Ishikawa (cell line): ENCODE data around the gene ME2.

Source experiments
- EGR1 ChIP-seq: IDR thresholded peaks from 2 replicates; pipeline ENCODE4 v1.6.1; 2012
- NFIC ChIP-seq: IDR thresholded peaks from 2 replicates; pipeline ENCODE4 v1.6.1; 2012
- RAD21 ChIP-seq: IDR thresholded peaks from 2 replicates; pipeline ENCODE4 v1.6.1; 2012; ENCODE audit warnings: low read depth
- TAF1 ChIP-seq: IDR thresholded peaks from 2 replicates; pipeline ENCODE4 v1.6.1; 2012; ENCODE audit warnings: low read depth, mild to moderate bottlenecking
- TEAD4 ChIP-seq: IDR thresholded peaks from 2 replicates; pipeline ENCODE4 v1.6.1; 2012
- YY1 ChIP-seq: IDR thresholded peaks from 2 replicates; pipeline ENCODE4 v1.6.1; 2012; ENCODE audit warnings: low read depth
- ZBTB7A ChIP-seq: IDR thresholded peaks from 2 replicates; pipeline ENCODE4 v1.6.1; 2012; ENCODE audit warnings: low read depth
- TF ChIP-seq, protein P1 (sequence below): IDR thresholded peaks from 2 replicates; pipeline ENCODE4 v1.6.1; 2012; ENCODE audit warnings: low read depth, mild to moderate bottlenecking

DNA sequence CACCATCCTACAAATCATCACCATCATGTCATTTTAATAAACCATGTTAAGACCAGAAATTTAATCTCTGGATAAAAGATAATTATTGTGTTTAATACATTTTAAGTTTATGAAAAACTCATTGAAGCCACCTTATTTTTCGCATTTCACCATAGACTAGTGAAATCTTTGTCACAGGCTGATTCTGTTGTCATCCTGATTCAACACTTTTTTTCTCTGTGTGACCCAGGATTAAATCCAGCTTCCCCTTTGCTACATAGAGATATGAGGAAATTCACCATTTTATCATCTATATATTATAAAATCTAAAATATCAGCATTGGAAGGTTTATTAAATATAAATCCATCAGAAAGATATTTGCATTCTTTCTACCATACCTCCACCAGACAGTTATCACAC is 29.9 kb upstream of the ME2 start:
- TF ChIP-seq ZBTB7A (no peak), RAD21 (no peak), TAF1 (no peak), NFIC (no peak), EGR1 (no peak), YY1 (no peak), TEAD4 (no peak)
- TF ChIP-seq, protein P1, sequence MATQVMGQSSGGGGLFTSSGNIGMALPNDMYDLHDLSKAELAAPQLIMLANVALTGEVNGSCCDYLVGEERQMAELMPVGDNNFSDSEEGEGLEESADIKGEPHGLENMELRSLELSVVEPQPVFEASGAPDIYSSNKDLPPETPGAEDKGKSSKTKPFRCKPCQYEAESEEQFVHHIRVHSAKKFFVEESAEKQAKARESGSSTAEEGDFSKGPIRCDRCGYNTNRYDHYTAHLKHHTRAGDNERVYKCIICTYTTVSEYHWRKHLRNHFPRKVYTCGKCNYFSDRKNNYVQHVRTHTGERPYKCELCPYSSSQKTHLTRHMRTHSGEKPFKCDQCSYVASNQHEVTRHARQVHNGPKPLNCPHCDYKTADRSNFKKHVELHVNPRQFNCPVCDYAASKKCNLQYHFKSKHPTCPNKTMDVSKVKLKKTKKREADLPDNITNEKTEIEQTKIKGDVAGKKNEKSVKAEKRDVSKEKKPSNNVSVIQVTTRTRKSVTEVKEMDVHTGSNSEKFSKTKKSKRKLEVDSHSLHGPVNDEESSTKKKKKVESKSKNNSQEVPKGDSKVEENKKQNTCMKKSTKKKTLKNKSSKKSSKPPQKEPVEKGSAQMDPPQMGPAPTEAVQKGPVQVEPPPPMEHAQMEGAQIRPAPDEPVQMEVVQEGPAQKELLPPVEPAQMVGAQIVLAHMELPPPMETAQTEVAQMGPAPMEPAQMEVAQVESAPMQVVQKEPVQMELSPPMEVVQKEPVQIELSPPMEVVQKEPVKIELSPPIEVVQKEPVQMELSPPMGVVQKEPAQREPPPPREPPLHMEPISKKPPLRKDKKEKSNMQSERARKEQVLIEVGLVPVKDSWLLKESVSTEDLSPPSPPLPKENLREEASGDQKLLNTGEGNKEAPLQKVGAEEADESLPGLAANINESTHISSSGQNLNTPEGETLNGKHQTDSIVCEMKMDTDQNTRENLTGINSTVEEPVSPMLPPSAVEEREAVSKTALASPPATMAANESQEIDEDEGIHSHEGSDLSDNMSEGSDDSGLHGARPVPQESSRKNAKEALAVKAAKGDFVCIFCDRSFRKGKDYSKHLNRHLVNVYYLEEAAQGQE, result no peak
